ENCODE measurements around the gene RGS3.
A peak's percentile ranks its signal among the peaks of the same experiment; 100 is the strongest.

The RGS3 gene

DNA sequence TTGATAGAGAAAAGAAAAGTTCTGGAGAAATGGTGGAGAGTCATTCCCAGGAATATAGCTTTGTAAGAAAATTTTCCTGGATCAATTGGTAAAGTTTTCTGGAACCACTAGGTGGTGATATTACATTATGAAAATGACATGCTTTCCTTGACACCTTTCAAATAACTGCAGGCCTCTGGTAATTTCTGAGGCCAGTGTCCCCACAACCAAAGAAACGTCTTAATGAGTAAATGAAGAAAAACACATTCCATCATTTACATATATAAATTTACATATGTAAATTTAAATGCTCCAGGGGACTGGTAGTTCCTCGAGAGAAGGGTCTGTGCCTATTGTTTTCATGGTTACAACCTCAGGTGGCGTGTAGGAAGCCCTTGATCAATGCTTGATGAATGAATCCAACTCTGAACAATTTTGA is 17.2 kb upstream of the RGS3 start:
- no peak overlapping the region for H2BK120ac ChIP-seq (ENCODE audit: low read depth, low read length)
- H2BK15ac ChIP-seq (ENCODE audit: low read length): no peak overlapping the region
- no peak overlapping the region for H3K4ac ChIP-seq (ENCODE audit: low read length)
- no peak overlapping the region for H2BK5ac ChIP-seq (ENCODE audit: low read length)
- H3K4me2 ChIP-seq (ENCODE audit: insufficient read depth, low read length, poor library complexity, severe bottlenecking): no peak overlapping the region
- H4K8ac ChIP-seq (ENCODE audit: low read depth, low read length): no peak overlapping the region
- H2AFZ ChIP-seq (ENCODE audit: low read length): peak overlapping the region; percentile 37
- DNase-seq (ENCODE audit: low spot score): peak; percentile 37
- H3K27me3 ChIP-seq (ENCODE audit: control insufficient read depth in 3 of 3, insufficient read depth in 3 of 3, low read depth in 1 of 3, low read length in 3 of 3): no peaks in the 10 kb centered on the region
- no peak overlapping the region for H2AK5ac ChIP-seq (ENCODE audit: low read depth, low read length)
- no peak overlapping the region for H3K14ac ChIP-seq (ENCODE audit: low read length)
- H3K79me1 ChIP-seq (ENCODE audit: low read depth, low read length): no peaks in the 10 kb centered on the region
- H3K4me3 ChIP-seq (ENCODE audit: low read length in 2 of 2): no peak overlapping the region
- no peaks in the 10 kb centered on the region for H3K9me3 ChIP-seq (replicated peaks in 1 of 2; ENCODE audit: control insufficient read depth in 2 of 2, insufficient read depth in 1 of 2, low read depth in 1 of 2, low read length in 2 of 2)
- no peak overlapping the region for H2BK12ac ChIP-seq (ENCODE audit: low read length)
- H3K23ac ChIP-seq (ENCODE audit: low read depth, low read length, poor library complexity): no peak overlapping the region
- no peak overlapping the region for H3K9ac ChIP-seq (ENCODE audit: low read depth, low read length, poor library complexity)
- H3K36me3 ChIP-seq (replicated peaks in 1 of 2; ENCODE audit: control insufficient read depth in 2 of 2, insufficient read depth in 2 of 2, low read length in 2 of 2): no peaks in the 10 kb centered on the region
- no peak overlapping the region for H3K27ac ChIP-seq (replicated peaks; ENCODE audit: low read length)
- no peak overlapping the region for H4K91ac ChIP-seq (ENCODE audit: low read depth, low read length, poor library complexity)
- H3K4me1 ChIP-seq (ENCODE audit: control insufficient read depth in 2 of 2, insufficient read depth in 1 of 2, low read depth in 1 of 2, low read length in 2 of 2): peaks cover 0 to 2% of the 10 kb centered on the region in 2 donors
- no peak overlapping the region for H3K18ac ChIP-seq (ENCODE audit: low read length)
- no CpG with 5 or more reads among the region's 3 CpGs for WGBS, 2 donors (ENCODE audit: extremely low coverage in 2 of 2, insufficient read length in 2 of 2, insufficient replicate concordance in 1 of 2)

DNA sequence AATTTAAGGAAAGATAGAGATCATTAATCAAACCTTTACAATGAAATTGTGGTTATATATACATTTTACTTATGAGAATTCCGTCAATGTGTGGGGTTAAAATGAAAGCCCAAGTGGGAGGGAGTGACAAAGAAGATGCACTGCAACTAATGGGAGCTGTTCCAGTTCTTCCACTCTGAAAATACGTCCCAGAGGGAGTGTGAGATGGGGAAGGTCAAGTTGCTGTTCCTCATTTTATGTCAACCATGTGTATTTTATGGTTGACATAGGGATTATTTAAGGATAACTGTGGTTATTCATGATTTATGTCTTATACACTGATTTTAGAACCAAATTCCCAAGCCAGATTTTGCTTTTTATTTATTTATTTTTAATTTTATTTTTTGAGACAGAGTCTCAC is 14.2 kb upstream of the RGS3 start:
- H2AK5ac ChIP-seq (ENCODE audit: low read depth, low read length): no peak overlapping the region
- peaks cover 0 to 2% of the 10 kb centered on the region in 2 donors for H3K4me1 ChIP-seq (ENCODE audit: control insufficient read depth in 2 of 2, insufficient read depth in 1 of 2, low read depth in 1 of 2, low read length in 2 of 2)
- no peak for DNase-seq (ENCODE audit: low spot score)
- no peak overlapping the region for H4K8ac ChIP-seq (ENCODE audit: low read depth, low read length)
- H3K18ac ChIP-seq (ENCODE audit: low read length): no peak overlapping the region
- peaks cover 0 to 2% of the 10 kb centered on the region in 2 donors for H3K9me3 ChIP-seq (replicated peaks in 1 of 2; ENCODE audit: control insufficient read depth in 2 of 2, insufficient read depth in 1 of 2, low read depth in 1 of 2, low read length in 2 of 2)
- H3K79me1 ChIP-seq (ENCODE audit: low read depth, low read length): no peaks in the 10 kb centered on the region
- no peak overlapping the region for H2AFZ ChIP-seq (ENCODE audit: low read length)
- no peak overlapping the region for H2BK12ac ChIP-seq (ENCODE audit: low read length)
- H3K23ac ChIP-seq (ENCODE audit: low read depth, low read length, poor library complexity): no peak overlapping the region
- no peak overlapping the region for H3K4ac ChIP-seq (ENCODE audit: low read length)
- H3K36me3 ChIP-seq (replicated peaks in 1 of 2; ENCODE audit: control insufficient read depth in 2 of 2, insufficient read depth in 2 of 2, low read length in 2 of 2): no peaks in the 10 kb centered on the region
- no peak overlapping the region for H3K9ac ChIP-seq (ENCODE audit: low read depth, low read length, poor library complexity)
- H4K91ac ChIP-seq (ENCODE audit: low read depth, low read length, poor library complexity): no peak overlapping the region
- WGBS, 2 donors (ENCODE audit: extremely low coverage in 2 of 2, insufficient read length in 2 of 2, insufficient replicate concordance in 1 of 2): no CpG with 5 or more reads among the region's 2 CpGs
- no peak overlapping the region for H3K4me3 ChIP-seq (ENCODE audit: low read length in 2 of 2)
- H2BK15ac ChIP-seq (ENCODE audit: low read length): no peak overlapping the region
- no peak overlapping the region for H3K14ac ChIP-seq (ENCODE audit: low read length)
- H2BK5ac ChIP-seq (ENCODE audit: low read length): no peak overlapping the region
- H3K27me3 ChIP-seq (ENCODE audit: control insufficient read depth in 3 of 3, insufficient read depth in 3 of 3, low read depth in 1 of 3, low read length in 3 of 3): no peaks in the 10 kb centered on the region
- H3K27ac ChIP-seq (replicated peaks; ENCODE audit: low read length): no peak overlapping the region
- no peak overlapping the region for H2BK120ac ChIP-seq (ENCODE audit: low read depth, low read length)
- no peak overlapping the region for H3K4me2 ChIP-seq (ENCODE audit: insufficient read depth, low read length, poor library complexity, severe bottlenecking)

DNA sequence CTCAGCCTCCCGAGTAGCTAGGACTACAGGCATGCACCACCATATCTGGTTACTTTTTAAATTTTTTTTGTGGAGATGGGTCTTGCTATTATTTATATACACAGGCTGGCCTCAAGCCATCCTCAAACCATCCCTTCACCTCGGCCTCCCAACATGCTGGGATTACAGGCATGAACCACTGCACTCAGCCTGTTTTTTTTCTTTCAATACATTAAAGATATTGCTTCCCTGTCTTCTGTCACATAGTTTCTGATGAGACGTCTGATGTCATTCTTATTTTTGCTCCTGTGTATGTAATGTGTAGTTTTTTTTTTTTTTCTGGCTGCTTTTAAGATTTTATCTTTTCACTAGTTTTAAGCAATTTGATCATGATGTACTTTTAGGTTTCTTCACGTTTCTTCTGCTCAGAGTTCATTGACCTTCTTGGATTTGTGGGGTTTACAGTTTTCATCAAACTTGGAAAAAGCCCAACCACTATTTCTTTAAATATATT is 11.4 kb upstream of the RGS3 start:
- no peak overlapping the region for H3K27ac ChIP-seq (replicated peaks; ENCODE audit: low read length)
- no peaks in the 10 kb centered on the region for H3K79me1 ChIP-seq (ENCODE audit: low read depth, low read length)
- no peak overlapping the region for H3K4ac ChIP-seq (ENCODE audit: low read length)
- H3K14ac ChIP-seq (ENCODE audit: low read length): no peak overlapping the region
- H3K9ac ChIP-seq (ENCODE audit: low read depth, low read length, poor library complexity): no peak overlapping the region
- H3K9me3 ChIP-seq (replicated peaks in 1 of 2; ENCODE audit: control insufficient read depth in 2 of 2, insufficient read depth in 1 of 2, low read depth in 1 of 2, low read length in 2 of 2): peaks cover 0 to 2% of the 10 kb centered on the region in 2 donors
- no peak overlapping the region for H3K18ac ChIP-seq (ENCODE audit: low read length)
- no peak overlapping the region for H2BK15ac ChIP-seq (ENCODE audit: low read length)
- no peak overlapping the region for H3K4me2 ChIP-seq (ENCODE audit: insufficient read depth, low read length, poor library complexity, severe bottlenecking)
- H3K23ac ChIP-seq (ENCODE audit: low read depth, low read length, poor library complexity): no peak overlapping the region
- no peaks in the 10 kb centered on the region for H3K27me3 ChIP-seq (ENCODE audit: control insufficient read depth in 3 of 3, insufficient read depth in 3 of 3, low read depth in 1 of 3, low read length in 3 of 3)
- H2AK5ac ChIP-seq (ENCODE audit: low read depth, low read length): no peak overlapping the region
- no peak overlapping the region for H3K4me3 ChIP-seq (ENCODE audit: low read length in 2 of 2)
- peaks cover 12 to 13% of the 10 kb centered on the region in 2 donors for H3K4me1 ChIP-seq (ENCODE audit: control insufficient read depth in 2 of 2, insufficient read depth in 1 of 2, low read depth in 1 of 2, low read length in 2 of 2)
- no peak overlapping the region for H2BK5ac ChIP-seq (ENCODE audit: low read length)
- no peak for DNase-seq (ENCODE audit: low spot score)
- H2BK120ac ChIP-seq (ENCODE audit: low read depth, low read length): no peak overlapping the region
- no peak overlapping the region for H4K91ac ChIP-seq (ENCODE audit: low read depth, low read length, poor library complexity)
- H2AFZ ChIP-seq (ENCODE audit: low read length): no peak overlapping the region
- H2BK12ac ChIP-seq (ENCODE audit: low read length): no peak overlapping the region
- no peaks in the 10 kb centered on the region for H3K36me3 ChIP-seq (replicated peaks in 1 of 2; ENCODE audit: control insufficient read depth in 2 of 2, insufficient read depth in 2 of 2, low read length in 2 of 2)
- no peak overlapping the region for H4K8ac ChIP-seq (ENCODE audit: low read depth, low read length)
- WGBS, 2 donors (ENCODE audit: extremely low coverage in 2 of 2, insufficient read length in 2 of 2, insufficient replicate concordance in 1 of 2): no CpG with 5 or more reads among the region's 4 CpGs

DNA sequence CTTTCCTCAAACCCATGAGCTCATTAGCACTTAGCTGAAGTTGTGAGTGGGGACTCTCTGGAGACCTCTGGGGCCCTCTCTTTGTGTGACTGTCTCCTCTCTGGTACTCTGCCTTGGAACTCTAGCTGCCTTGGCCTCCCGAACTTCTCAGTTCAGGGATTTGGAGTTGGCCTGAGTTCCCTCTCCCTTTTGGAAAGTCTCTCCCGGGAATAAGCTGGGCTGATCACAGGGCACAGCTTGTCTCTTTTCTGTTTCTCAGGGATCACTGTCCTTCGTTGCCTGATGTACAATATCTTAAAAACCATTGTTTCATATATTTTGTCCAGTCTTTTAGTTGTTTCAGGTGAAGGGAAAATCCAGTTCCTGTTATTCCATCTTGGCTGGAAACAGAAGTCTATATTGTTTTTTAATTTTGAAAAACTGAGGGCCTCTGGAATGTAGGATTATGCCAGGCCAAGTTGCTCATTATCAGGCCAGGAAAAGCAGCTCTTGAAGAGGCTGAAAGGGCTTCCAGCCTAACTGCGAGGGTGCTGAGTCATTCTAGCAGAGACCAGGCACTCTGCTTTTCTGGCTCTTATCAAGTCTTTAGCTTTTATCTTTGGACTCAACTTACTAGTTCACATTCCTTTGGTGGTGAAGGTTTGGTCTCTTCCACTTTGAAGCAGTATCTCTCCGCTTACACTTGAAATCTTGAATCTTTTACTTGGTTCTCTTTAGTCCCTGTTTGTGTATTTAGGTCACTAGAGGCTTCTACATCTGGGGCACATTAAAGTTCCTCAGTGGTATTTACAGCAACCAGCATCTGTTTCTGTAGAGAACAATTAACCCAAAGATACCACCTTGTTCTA is 8.4 kb upstream of the RGS3 start:
- no peak for DNase-seq (ENCODE audit: low spot score)

More for the DNA sequence above, 8.4 kb upstream of the RGS3 start:
- Histone ChIP-seq H3K9ac (ENCODE audit: low read depth, low read length, poor library complexity) (no peak overlapping the region), H2BK120ac (ENCODE audit: low read depth, low read length) (no peak overlapping the region), H3K18ac (ENCODE audit: low read length) (no peak overlapping the region), H3K4me1 (ENCODE audit: control insufficient read depth in 2 of 2, insufficient read depth in 1 of 2, low read depth in 1 of 2, low read length in 2 of 2) (peaks cover 12 to 13% of the 10 kb centered on the region in 2 donors), H3K9me3 (replicated peaks in 1 of 2; ENCODE audit: control insufficient read depth in 2 of 2, insufficient read depth in 1 of 2, low read depth in 1 of 2, low read length in 2 of 2) (peaks cover 0 to 2% of the 10 kb centered on the region in 2 donors), H3K4me3 (ENCODE audit: low read length in 2 of 2) (no peak overlapping the region), H2BK15ac (ENCODE audit: low read length) (no peak overlapping the region), H2BK12ac (ENCODE audit: low read length) (no peak overlapping the region), H3K79me1 (ENCODE audit: low read depth, low read length) (no peaks in the 10 kb centered on the region), H4K91ac (ENCODE audit: low read depth, low read length, poor library complexity) (no peak overlapping the region), H3K14ac (ENCODE audit: low read length) (no peak overlapping the region), H2BK5ac (ENCODE audit: low read length) (no peak overlapping the region), H4K8ac (ENCODE audit: low read depth, low read length) (no peak overlapping the region), H3K4me2 (ENCODE audit: insufficient read depth, low read length, poor library complexity, severe bottlenecking) (no peak overlapping the region), H3K4ac (ENCODE audit: low read length) (no peak overlapping the region), H3K27ac (replicated peaks; ENCODE audit: low read length) (no peak overlapping the region), H2AK5ac (ENCODE audit: low read depth, low read length) (no peak overlapping the region), H3K36me3 (replicated peaks in 1 of 2; ENCODE audit: control insufficient read depth in 2 of 2, insufficient read depth in 2 of 2, low read length in 2 of 2) (no peaks in the 10 kb centered on the region), H2AFZ (ENCODE audit: low read length) (peak overlapping the region; percentile 71), H3K27me3 (ENCODE audit: control insufficient read depth in 3 of 3, insufficient read depth in 3 of 3, low read depth in 1 of 3, low read length in 3 of 3) (no peaks in the 10 kb centered on the region), H3K23ac (ENCODE audit: low read depth, low read length, poor library complexity) (no peak overlapping the region)
- no CpG with 5 or more reads among the region's 5 CpGs for WGBS, 2 donors (ENCODE audit: extremely low coverage in 2 of 2, insufficient read length in 2 of 2, insufficient replicate concordance in 1 of 2)
